Activated CD8-positive, alpha-beta memory T cell treated with anti-CD3 and anti-CD28 coated beads for 36 hours (primary cell): ENCODE data around the gene CSRNP2. TPM values are rescaled to one million over a fixed set of nuclear protein-coding genes. Genes with fewer than 3 reads are reported as not detected.
"Not testable (repeated sequence)": the region's sequence is repeated elsewhere in the genome, so short reads cannot be mapped to it uniquely, and the experiment has no call there.

ENCODE experiments used
- CTCF ChIA-PET: fragments of 350-600 bp; sonication (Branson Sonifier 250); formaldehyde crosslinking; loops from one replicate; lab custom pipeline; 2021; ENCODE audit warnings: antibody characterized with exemption; lab: Charles Lee
- POLR2A ChIA-PET: fragments of 350-600 bp; sonication (Branson Sonifier 250); formaldehyde crosslinking; loops from one replicate; lab custom pipeline; 2021; ENCODE audit warnings: antibody characterized with exemption; lab: Charles Lee
- total RNA-seq, 2 experiments: library from RNA; stranded (reverse); gene quantifications; one replicate each; pipeline ENCODE4 v1.2.3, GENCODE V29; 2021

The CSRNP2 gene
- total RNA-seq, 2 experiments from 2014 or later, result 16.8 to 17.3 TPM

- ChIA-PET POLR2A (interaction anchor here (1.3 kb wide), 1 partner anchor 55 kb away, joined by 10 read pairs; no protein-coding TSS in a partner anchor), CTCF (no interaction called here)
These were observed 2.0 kb downstream of the CSRNP2 start for GRCh38 chr12:51081421-51081820.

- CTCF ChIA-PET, result no interaction called here
- POLR2A ChIA-PET, result no interaction called here
These were observed 3.3 kb downstream of the CSRNP2 start for GRCh38 chr12:51080136-51080535.

DNA sequence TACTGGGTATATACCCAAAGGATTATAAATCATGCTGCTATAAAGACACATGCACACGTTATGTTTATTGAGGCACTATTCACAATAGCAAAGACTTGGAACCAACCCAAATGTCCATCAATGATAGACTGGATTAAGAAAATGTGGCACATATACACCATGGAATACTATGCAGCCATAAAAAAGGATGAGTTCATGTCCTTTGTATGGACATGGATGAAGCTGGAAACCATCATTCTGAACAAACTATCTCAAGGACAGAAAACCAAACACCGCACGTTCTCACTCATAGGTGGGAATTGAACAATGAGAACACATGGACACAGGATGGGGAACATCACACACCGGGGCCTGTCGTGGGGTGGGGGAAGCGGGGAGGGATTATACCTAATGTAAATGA is 4.5 kb downstream of the CSRNP2 start:
- POLR2A ChIA-PET, CTCF ChIA-PET: not testable (repeated sequence)

GRCh38 chr12:51078346-51078745 is 5.0 kb downstream of the CSRNP2 start:
- POLR2A ChIA-PET, result not testable (repeated sequence)

GRCh38 chr12:51077930-51078329 is 5.5 kb downstream of the CSRNP2 start:
- POLR2A ChIA-PET, result no interaction called here
- CTCF ChIA-PET, result no interaction called here

More at GRCh38 chr12:51078346-51078745, 5.0 kb downstream of the CSRNP2 start:
- CTCF ChIA-PET, result not testable (repeated sequence)

DNA sequence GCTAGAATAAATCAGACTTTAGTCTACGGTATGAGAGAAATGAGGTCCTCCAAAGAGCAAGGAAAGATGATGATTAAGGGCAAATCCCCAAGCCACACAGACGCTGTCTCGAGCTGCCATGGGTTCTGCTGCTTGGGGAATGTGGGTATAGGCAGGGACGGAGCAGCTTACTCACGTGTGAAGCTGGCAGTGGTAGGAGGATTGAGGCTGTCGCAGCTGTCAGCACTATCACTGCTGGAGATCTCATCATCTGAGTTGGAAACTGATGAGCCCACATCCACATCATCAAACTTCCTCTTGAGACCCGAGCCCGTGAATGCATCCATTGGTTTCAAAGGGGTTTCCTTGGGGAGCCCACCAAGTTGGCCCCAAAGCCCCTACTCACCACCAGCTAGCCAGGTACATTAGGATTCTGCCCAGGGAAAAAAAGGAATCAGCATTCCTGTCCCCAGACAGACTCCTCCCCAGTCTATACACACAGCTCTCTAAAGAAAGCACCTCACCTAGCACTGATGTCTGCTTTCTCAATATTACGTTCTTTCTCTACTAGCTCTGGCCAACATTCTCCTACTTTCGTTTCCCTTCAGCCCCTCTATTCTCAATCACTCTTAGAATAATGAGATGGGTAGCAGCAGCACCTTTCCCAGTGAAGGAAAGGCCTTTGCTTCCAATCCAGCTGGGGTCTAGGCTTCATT is 7.0 kb downstream of the CSRNP2 start:
- CTCF ChIA-PET, result interaction anchor here (0.6 to 1.0 kb wide), 4 partner anchors 10 to 552 kb away, joined by 3 to 5 read pairs (median 4); no protein-coding TSS in a partner anchor

DNA sequence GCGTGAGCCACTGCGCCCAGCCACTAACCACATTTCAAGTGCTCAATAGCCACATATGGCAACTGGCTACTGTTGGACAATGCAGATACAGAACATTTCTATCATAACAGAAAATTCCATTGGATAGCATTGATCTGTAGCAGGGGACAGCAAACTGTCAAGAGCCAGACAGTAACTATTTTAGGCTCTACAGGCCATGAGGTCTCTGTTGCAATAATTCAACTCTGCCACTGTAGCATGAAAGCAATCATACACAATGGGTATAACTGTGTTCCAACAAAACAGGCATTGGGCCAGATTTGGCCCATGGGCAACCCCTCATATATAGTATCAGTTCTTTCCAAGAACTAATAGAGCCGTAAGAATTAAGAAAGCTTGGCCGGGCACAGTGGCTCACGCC is 8.0 kb downstream of the CSRNP2 start:
- CTCF ChIA-PET, result interaction anchor here (0.8 kb wide), 1 partner anchor 11 kb away, joined by 4 read pairs; no protein-coding TSS in a partner anchor
- POLR2A ChIA-PET, result interaction anchor here (0.7 kb wide), 1 partner anchor 137 kb away, joined by 6 read pairs; no protein-coding TSS in a partner anchor

More for the DNA sequence above, 7.0 kb downstream of the CSRNP2 start:
- POLR2A ChIA-PET, result interaction anchor here (0.7 to 1.0 kb wide), 2 partner anchors 28 to 112 kb away, joined by 3 to 5 read pairs; no protein-coding TSS in a partner anchor

GRCh38 chr12:51071663-51072062 is 11.7 kb downstream of the CSRNP2 start:
- ChIA-PET CTCF (no interaction called here), POLR2A (no interaction called here)

DNA sequence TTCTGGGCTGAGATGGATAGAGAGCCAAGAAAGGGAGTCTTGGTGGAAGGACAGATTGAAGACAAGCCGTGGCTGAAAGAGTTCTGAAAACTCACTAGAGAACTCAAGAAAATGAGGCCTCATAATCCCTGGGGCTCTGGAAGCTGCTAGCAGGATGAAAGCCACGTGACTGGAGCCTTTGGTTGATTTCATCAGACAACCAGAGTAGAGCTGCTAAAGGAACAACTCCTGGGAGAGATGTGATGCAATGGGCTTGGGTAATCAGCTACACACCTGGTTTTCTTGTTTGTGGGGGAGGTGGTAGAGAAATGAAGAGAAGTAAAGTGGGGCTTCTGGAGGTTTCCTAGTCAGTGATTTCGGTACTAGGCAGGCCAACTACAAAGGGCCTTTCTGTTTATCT is 13.4 kb downstream of the CSRNP2 start:
- POLR2A ChIA-PET, result no interaction called here
- CTCF ChIA-PET, result no interaction called here

GRCh38 chr12:51067771-51068170 is 15.6 kb downstream of the CSRNP2 start:
- ChIA-PET CTCF (no interaction called here), POLR2A (no interaction called here)

GRCh38 chr12:51067229-51067628 is 16.2 kb downstream of the CSRNP2 start:
- ChIA-PET POLR2A (no interaction called here), CTCF (interaction anchor here (1.2 kb wide), 1 partner anchor 11 kb away, joined by 3 read pairs; no protein-coding TSS in a partner anchor)

- ChIA-PET CTCF (no interaction called here), POLR2A (no interaction called here)
These were observed 17.9 kb downstream of the CSRNP2 start for GRCh38 chr12:51065530-51065929.

GRCh38 chr12:51062631-51063397 is 20.6 kb downstream of the CSRNP2 start:
- ChIA-PET CTCF (interaction anchor here (0.6 to 0.9 kb wide), 2 partner anchors 14 to 17 kb away, joined by 3 read pairs; no protein-coding TSS in a partner anchor), POLR2A (interaction anchor here (0.6 to 1.2 kb wide), 2 partner anchors 11 to 21 kb away, joined by 3 read pairs; no protein-coding TSS in a partner anchor)

- ChIA-PET POLR2A (no interaction called here), CTCF (no interaction called here)
These were observed 24.3 kb downstream of the CSRNP2 start for GRCh38 chr12:51059086-51059485.

GRCh38 chr12:51056242-51056641 is 27.2 kb downstream of the CSRNP2 start:
- CTCF ChIA-PET, result interaction anchor here (0.9 kb wide), 1 partner anchor 10 kb away, joined by 3 read pairs; no protein-coding TSS in a partner anchor
- POLR2A ChIA-PET, result no interaction called here

GRCh38 chr12:51055060-51055459 is 28.3 kb downstream of the CSRNP2 start:
- ChIA-PET CTCF (interaction anchor here (0.7 kb wide), 1 partner anchor 320 kb away, joined by 3 read pairs; no protein-coding TSS in a partner anchor), POLR2A (no interaction called here)

- POLR2A ChIA-PET, result interaction anchor here (0.6 to 1.4 kb wide), 3 partner anchors 9 to 17 kb away, joined by 3 read pairs; no protein-coding TSS in a partner anchor
These were observed 31.6 kb downstream of the CSRNP2 start for GRCh38 chr12:51051787-51052186.

GRCh38 chr12:51049525-51049924 is 33.9 kb downstream of the CSRNP2 start:
- CTCF ChIA-PET, result no interaction called here
- POLR2A ChIA-PET, result interaction anchor here (0.7 kb wide), 1 partner anchor 104 kb away, joined by 5 read pairs; no protein-coding TSS in a partner anchor

More at GRCh38 chr12:51051787-51052186, 31.6 kb downstream of the CSRNP2 start:
- CTCF ChIA-PET, result no interaction called here

DNA sequence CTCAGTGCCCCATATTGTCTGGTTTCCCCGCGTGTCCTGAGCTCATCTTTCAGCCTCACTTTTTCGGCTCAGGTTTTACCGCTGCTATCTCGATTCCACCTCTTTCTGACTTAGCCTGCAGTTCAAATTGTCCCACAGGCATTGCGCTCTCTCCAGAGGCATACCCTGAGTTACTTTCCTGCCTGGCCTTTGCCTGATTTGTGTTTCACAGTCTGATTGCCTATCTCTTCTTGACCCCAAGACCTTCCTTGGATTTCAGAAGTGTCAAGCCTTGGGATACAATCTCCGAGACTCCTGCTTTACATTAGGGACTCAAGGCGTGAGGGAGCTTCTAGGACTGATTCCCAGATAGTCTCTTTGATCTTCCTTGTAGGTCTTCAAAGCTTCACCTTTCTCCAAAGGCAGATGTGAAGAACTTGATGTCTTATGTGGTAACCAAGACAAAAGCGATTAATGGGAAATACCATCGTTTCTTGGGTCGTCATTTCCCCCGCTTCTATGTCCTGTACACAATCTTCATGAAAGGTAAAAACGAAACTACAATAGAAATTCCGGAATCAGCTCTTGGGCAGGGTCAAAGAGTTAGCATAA is 34.6 kb downstream of the CSRNP2 start:
- ChIA-PET POLR2A (interaction anchor here (0.5 to 0.9 kb wide), 3 partner anchors 22 to 50 kb away, joined by 3 read pairs; no protein-coding TSS in a partner anchor), CTCF (no interaction called here)
